Fibroblast of skin of right quadriceps (primary cell): ENCODE data around the gene ROBO4.

Experiments
- DNase-seq: peaks from one replicate; pipeline ENCODE4 v3.0.0-alpha.2; 2013

The ROBO4 gene

DNA sequence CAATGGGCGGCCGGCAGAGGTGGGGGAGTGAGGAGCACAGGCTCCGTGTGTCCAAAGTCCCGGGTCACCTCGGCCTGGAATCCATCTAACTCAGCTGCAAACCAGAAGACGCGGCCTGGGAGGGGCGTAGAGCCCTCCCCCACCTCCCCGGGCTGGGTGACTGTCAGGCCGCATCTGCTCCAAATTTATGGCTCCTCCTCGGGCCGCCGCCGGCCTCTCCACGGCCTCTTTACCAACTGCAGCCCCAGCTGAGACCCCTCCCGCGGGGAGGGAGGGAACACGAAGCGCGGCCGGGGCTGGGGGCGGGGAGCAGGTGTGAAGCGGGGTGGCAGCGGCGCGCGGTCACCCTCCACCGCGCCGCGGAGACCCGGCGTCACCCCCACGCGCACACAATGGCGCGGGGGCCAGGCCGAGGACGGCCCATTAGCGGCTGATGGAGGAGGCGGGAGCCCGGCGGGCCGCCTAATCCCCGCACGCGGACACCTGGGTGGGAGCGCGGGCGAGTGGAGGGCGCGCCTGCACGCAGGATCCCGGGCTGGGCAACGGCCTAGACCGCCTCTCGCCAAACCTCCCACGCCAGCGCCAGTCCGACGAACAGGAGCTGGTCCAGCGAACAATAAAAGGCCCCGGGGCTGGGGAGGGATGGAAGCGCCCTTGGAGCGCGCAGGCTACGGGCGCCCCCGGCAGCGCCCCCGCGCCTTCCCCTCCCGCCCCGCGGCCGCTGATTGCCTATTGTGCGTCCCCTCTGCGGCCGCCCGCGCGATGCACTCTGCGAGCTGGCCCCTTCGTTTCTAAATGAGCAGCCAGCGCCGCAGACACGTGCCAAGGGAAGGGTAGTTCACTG lies 58.3 kb downstream of the ROBO4 start:
- DNase-seq: no peak

DNA sequence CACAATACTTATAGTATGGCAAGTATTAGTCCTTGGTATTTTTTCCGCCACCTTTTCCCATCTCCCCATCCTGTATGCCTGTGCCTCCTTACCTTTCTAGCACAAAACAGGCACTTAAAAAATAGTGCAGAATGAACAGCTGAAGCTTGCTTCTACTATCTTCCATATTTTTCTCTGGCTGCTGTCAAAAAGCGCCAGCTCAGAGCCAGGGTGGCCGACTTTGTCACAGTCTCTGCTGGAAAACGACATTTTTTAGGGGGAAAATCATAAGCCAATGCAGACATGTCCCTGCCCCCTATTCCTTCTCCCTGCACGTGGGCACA lies 58.9 kb downstream of the ROBO4 start:
- no peak for DNase-seq

DNA sequence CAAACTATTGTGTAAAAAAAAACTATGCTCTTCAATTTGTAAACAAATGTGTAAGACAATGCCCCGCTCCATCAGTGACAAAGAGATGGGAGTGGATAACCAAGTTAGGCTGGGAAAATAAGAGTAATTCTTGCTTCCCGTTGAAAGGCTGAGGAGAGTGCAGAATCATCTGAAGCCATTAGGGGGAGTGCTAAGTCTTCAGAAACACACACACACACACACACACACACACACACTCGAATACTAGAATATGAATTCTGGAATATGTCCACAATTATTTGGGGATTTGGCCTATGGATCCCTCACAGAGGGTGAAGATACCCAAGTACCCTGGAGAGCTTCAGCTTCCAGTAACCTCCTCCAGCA lies 60.2 kb downstream of the ROBO4 start:
- DNase-seq: peak; percentile 81

DNA sequence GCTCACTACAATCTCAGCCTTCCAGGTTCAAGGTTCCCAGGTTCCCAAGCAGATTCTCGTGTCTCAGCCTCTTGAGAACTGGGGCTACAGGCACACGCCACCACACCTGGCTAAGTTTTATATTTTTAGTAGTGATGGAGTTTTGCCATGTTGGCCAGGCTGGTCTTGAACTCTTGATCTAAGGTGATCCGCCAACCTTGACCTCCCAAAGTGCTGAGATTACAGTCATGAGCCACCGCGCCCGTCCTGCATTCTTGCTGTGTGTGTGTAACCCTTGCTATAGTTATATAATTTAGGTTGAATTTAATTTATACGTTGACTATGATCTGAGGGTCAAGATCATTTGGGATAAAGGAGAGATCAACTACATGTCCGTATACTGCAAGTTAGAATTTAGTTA lies 61.7 kb downstream of the ROBO4 start:
- DNase-seq: no peak

DNA sequence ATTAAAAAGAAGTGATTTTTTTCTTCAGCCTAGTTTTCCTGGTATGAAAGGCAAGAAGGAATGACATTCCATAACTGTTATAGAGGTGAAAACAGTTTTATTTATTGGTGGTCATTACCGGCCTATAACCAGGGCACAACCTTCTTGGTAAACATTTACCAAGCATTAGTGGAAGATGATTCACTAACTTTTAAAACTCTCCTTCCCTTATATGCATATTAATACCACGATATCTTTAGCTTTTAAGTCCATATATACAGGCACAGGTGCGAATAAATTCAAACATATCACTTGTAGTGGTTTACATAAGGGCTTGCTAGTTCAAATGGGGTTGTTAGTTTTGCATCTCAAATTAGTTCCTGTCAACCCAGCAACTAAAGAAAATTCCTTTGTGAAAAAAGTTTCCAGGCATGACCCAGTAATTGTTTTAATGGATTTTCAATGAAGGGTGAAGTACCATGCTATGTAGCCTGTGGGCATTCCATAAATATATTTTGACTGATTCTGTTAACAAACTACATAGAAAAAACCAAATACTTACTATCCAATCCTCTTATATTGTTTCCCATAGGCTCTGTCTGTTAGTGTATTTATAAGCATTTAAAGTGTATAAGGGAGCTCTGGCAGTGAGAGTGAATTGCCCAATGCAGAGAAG lies 63.0 kb downstream of the ROBO4 start:
- no peak for DNase-seq
